Endodermal cell (in vitro differentiated cells): ENCODE measurements around the gene PPP2R2C. TPM values are rescaled to one million over a fixed set of nuclear protein-coding genes. Genes with fewer than 3 reads are reported as not detected.
A peak's percentile ranks its signal among the peaks of the same experiment; 100 is the strongest.

Experiments used
- DNase-seq: peaks from one replicate; pipeline ENCODE4 v3.0.0-alpha.2; 2017
- H3K27ac ChIP-seq: 2 replicates; pipeline ENCODE4 v1.5.1; 2013; ENCODE audit warnings: mild to moderate bottlenecking, low read depth, low read length, moderate library complexity
- H3K27me3 ChIP-seq: 2 replicates; pipeline ENCODE4 v1.6.1; 2013; ENCODE audit warnings: mild to moderate bottlenecking, low read length, moderate library complexity; ENCODE audit not compliant: insufficient read depth, control insufficient read depth, poor library complexity, severe bottlenecking
- H3K36me3 ChIP-seq: 2 replicates; pipeline ENCODE4 v1.7.0; 2013; ENCODE audit warnings: mild to moderate bottlenecking, low read length, moderate library complexity; ENCODE audit not compliant: control insufficient read depth, insufficient read depth
- H3K4me1 ChIP-seq: one replicate; pipeline ENCODE4 v1.7.0; 2013; ENCODE audit warnings: low read length; ENCODE audit not compliant: control insufficient read depth, insufficient read depth
- H3K4me3 ChIP-seq: 2 replicates; pipeline ENCODE4 v1.5.1; 2013; ENCODE audit warnings: mild to moderate bottlenecking, low read length, moderate library complexity
- H3K9ac ChIP-seq: 2 replicates; pipeline ENCODE4 v1.6.1; 2013; ENCODE audit warnings: mild to moderate bottlenecking, low read length, moderate library complexity; ENCODE audit not compliant: poor library complexity, severe bottlenecking; ENCODE audit errors: extremely low read depth
- H3K9me3 ChIP-seq: 2 replicates; pipeline ENCODE4 v1.6.1; 2013; ENCODE audit warnings: mild to moderate bottlenecking, low read length, moderate library complexity; ENCODE audit not compliant: control insufficient read depth
- H3K27ac Mint-ChIP-seq: 2 replicates; pipeline ENCODE4 v1.8.0; 2020; ENCODE audit warnings: mixed read lengths
- H3K27me3 Mint-ChIP-seq: 2 replicates; pipeline ENCODE4 v1.8.0; 2021; ENCODE audit warnings: mild to moderate bottlenecking, mixed read lengths; ENCODE audit not compliant: insufficient read depth
- H3K36me3 Mint-ChIP-seq: 2 replicates; pipeline ENCODE4 v1.8.0; 2020; ENCODE audit warnings: low read depth, mixed read lengths
- H3K4me1 Mint-ChIP-seq: 2 replicates; pipeline ENCODE4 v1.8.0; 2020; ENCODE audit warnings: mixed read lengths
- H3K4me3 Mint-ChIP-seq: 2 replicates; pipeline ENCODE4 v1.8.0; 2020; ENCODE audit warnings: mild to moderate bottlenecking, moderate library complexity, mixed read lengths
- H3K9me3 Mint-ChIP-seq: 2 replicates; pipeline ENCODE4 v1.8.0; 2020; ENCODE audit warnings: mild to moderate bottlenecking, mixed read lengths
- WGBS, 2 experiments: methylation state at CpG; one replicate each; pipeline versions ENCODE4 v1.1.5 to v1.1.7; 2013; ENCODE audit warnings: missing lambda C conversion rate in 2 of 2, mixed read lengths in 1 of 2; ENCODE audit not compliant: insufficient coverage in 1 of 2, insufficient read length in 1 of 2; 5-methylcytosine and 5-hydroxymethylcytosine counted together
- total RNA-seq, 2 donors: library from RNA; stranded (reverse); fragmentation: NEBNext Ultra II Directional in 1 of 2; extraction: Animal tissue kit (Norgen Biotek cat#: 25700) in 1 of 2; gene quantifications; 2 replicates in 1 of 2; 3 replicates in 1 of 2; pipeline ENCODE4 v1.2.1, GENCODE V29; 2021
- TF ChIP-seq, protein P1 (sequence below): fragments of 200-600 bp; sonication (generic); conservative IDR thresholded peaks from 2 replicates; pipeline ENCODE4 v1.5.0; 2021; ENCODE audit warnings: antibody characterized with exemption, mild to moderate bottlenecking

The PPP2R2C gene
- total RNA-seq, 2 donors from 2014 or later = 4.4 to 19.2 TPM

DNA sequence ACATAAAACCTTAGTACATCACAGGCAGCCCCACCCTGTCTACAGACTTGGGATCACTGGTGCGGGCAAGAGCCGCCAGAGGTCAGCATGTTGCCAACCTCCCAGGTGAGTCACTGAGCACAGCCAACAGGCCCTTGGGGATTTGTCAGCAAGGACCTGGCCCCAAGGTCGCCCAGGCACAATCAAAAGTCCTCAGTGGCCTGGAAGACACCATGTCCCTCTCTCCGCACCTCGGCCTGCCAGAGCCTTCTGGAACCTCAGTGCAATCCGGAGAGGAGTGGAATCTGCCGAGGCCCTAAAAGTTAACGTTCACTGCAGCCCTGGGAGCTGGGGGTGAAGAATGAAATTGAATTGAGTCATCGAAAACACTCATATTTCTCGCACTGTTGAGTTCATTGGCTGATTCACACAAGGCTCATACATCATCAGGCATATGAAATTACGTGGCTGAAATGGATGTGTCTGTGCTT is 128.4 kb downstream of the PPP2R2C start:
- peak; percentile 73 for DNase-seq
- Histone ChIP-seq H3K9ac (no peak overlapping the region), H3K27ac (no peak overlapping the region), H3K27me3 (no peaks in the 10 kb centered on the region), H3K9me3 (no peaks in the 10 kb centered on the region), H3K4me3 (no peak overlapping the region), H3K36me3 (no peaks in the 10 kb centered on the region), H3K4me1 (no peaks in the 10 kb centered on the region)
- H3K36me3 Mint-ChIP-seq = peaks cover 3% of the 10 kb centered on the region
- H3K4me3 Mint-ChIP-seq = no peak overlapping the region
- H3K27ac Mint-ChIP-seq = no peak overlapping the region
- TF ChIP-seq, protein P1, sequence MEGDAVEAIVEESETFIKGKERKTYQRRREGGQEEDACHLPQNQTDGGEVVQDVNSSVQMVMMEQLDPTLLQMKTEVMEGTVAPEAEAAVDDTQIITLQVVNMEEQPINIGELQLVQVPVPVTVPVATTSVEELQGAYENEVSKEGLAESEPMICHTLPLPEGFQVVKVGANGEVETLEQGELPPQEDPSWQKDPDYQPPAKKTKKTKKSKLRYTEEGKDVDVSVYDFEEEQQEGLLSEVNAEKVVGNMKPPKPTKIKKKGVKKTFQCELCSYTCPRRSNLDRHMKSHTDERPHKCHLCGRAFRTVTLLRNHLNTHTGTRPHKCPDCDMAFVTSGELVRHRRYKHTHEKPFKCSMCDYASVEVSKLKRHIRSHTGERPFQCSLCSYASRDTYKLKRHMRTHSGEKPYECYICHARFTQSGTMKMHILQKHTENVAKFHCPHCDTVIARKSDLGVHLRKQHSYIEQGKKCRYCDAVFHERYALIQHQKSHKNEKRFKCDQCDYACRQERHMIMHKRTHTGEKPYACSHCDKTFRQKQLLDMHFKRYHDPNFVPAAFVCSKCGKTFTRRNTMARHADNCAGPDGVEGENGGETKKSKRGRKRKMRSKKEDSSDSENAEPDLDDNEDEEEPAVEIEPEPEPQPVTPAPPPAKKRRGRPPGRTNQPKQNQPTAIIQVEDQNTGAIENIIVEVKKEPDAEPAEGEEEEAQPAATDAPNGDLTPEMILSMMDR = peak; percentile 48
- H3K27me3 Mint-ChIP-seq = no peaks in the 10 kb centered on the region
- no peaks in the 10 kb centered on the region for H3K9me3 Mint-ChIP-seq
- H3K4me1 Mint-ChIP-seq = peaks cover 2% of the 10 kb centered on the region
- 86 to 90% methylated on average over 8 to 11 of the region's 11 CpGs for WGBS, 2 experiments

DNA sequence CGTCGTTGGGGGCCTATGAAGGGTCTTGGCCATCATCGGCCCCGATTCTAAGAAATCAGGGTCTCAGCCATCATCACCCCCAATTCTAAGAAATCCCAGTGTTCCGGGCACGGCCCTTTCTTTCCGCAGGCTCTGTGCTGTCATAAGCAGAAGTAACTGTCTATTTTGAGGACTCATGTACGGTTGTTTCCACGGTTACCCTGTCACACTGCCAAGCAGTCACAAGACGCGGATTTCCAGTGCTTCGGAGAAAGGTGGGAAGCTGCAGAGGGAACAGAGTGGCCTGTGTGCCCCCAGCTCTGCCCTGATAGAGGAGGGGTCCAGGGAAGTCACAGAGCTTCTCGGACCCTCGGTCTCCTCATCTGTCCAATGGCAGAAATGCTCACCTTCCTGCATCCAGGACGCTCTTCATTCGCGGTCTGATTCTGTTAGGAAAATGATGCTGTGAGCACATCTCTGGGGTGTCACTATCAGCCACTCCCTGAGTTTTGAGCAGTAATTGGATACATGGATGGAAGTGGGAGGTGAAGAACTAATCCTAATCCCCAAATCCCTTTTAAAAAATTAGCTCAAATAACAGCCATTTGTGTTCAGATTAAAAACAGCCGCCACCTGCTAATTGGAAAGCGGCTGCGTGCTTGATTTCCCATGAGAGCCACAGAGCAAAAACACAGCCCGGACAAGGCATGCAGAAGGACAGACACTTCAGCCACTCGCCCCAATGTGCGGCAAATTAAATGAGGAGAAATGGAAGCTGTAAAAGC is 129.7 kb downstream of the PPP2R2C start:
- H3K4me1 Mint-ChIP-seq = peaks cover 9% of the 10 kb centered on the region
- Histone ChIP-seq H3K4me3 (no peak overlapping the region), H3K27ac (no peak overlapping the region), H3K27me3 (no peaks in the 10 kb centered on the region), H3K9ac (no peak overlapping the region), H3K36me3 (no peaks in the 10 kb centered on the region), H3K4me1 (no peaks in the 10 kb centered on the region), H3K9me3 (no peaks in the 10 kb centered on the region)
- H3K36me3 Mint-ChIP-seq = peaks cover 3% of the 10 kb centered on the region
- 93 to 97% methylated on average over 18 to 23 of the region's 23 CpGs for WGBS, 2 experiments
- H3K27ac Mint-ChIP-seq = no peak overlapping the region
- TF ChIP-seq, protein P1 = no peak
- H3K4me3 Mint-ChIP-seq = no peak overlapping the region
- H3K27me3 Mint-ChIP-seq = no peaks in the 10 kb centered on the region
- DNase-seq = no peak
- no peaks in the 10 kb centered on the region for H3K9me3 Mint-ChIP-seq

DNA sequence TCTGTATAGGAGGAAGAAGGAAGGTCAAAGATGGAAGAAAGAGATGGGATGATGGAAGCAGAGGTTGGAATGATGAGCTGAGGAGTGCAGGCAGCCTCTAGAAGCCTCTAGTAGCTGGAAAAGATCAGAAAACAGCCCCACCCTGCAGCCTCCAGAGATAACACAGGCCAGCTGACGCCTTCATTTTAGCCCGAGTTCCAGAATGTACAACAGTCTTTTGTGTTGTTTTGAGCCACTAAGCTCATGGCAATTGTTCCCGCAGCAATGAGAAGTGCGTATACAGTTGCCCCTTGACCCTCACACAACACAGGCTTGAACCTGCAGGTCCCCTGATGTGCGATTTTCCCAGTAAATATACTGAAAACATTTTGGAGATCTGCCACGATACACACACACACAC is 130.7 kb downstream of the PPP2R2C start:
- Mint-ChIP-seq H3K36me3 (peaks cover 3% of the 10 kb centered on the region), H3K27me3 (no peaks in the 10 kb centered on the region)
- WGBS, 2 experiments = 87 to 91% methylated on average over 3 to 5 of the region's 6 CpGs

More for the DNA sequence above, 130.7 kb downstream of the PPP2R2C start:
- no peak overlapping the region for H3K4me3 ChIP-seq
- Mint-ChIP-seq H3K4me1 (peaks cover 15% of the 10 kb centered on the region), H3K4me3 (no peak overlapping the region), H3K9me3 (no peaks in the 10 kb centered on the region), H3K27ac (no peak overlapping the region)
- H3K27me3 ChIP-seq = no peaks in the 10 kb centered on the region
- no peaks in the 10 kb centered on the region for H3K9me3 ChIP-seq
- no peaks in the 10 kb centered on the region for H3K4me1 ChIP-seq
- TF ChIP-seq, protein P1 = no peak
- DNase-seq = no peak
- H3K36me3 ChIP-seq = no peaks in the 10 kb centered on the region
- H3K9ac ChIP-seq = no peak overlapping the region
- H3K27ac ChIP-seq = no peak overlapping the region
